GM12878 (cell line): ENCODE results near the gene RCAN1. TPM values are rescaled to one million over a fixed set of nuclear protein-coding genes. Genes with fewer than 3 reads are reported as not detected.
"Not testable (repeated sequence)": the region's sequence is repeated elsewhere in the genome, so short reads cannot be mapped to it uniquely, and the experiment has no call there.

Experiments used
- ATAC-seq: fragments of 200-7000 bp; cut with Tn5 transposase; 3 replicates; pipeline ENCODE4 v1.9.1; 2020; ENCODE audit warnings: mild to moderate bottlenecking, moderate library complexity
- BruUV-seq: library from RNA; stranded (reverse); fragments of 400-500 nt; replicated peaks from 2 replicates; lab custom pipeline; 2021; lab: Mats Ljungman, UMichigan
- CTCF ChIA-PET: fragments of 300-600 bp; sonication (Branson Sonifier 250); formaldehyde crosslinking; extraction: SDS; loops from one replicate; lab custom pipeline; 2021; ENCODE audit warnings: inconsistent platforms; lab: Yijun Ruan, JAX
- POLR2A ChIA-PET: fragments of 350-600 bp; formaldehyde crosslinking; extraction: SDS; loops from one replicate; lab custom pipeline; 2021; ENCODE audit warnings: inconsistent platforms; lab: Charles Lee
- RAD21 ChIA-PET: fragments of 300-600 bp; sonication (Branson Sonifier 250); formaldehyde crosslinking; loops from one replicate; lab custom pipeline; 2023; ENCODE audit warnings: antibody characterized with exemption; ENCODE audit not compliant: unreplicated experiment; lab: Charles Lee
- SMC1A ChIA-PET: fragments of 300-600 bp; sonication (Branson Sonifier 250); formaldehyde crosslinking; loops from one replicate; lab custom pipeline; 2023; ENCODE audit not compliant: unreplicated experiment, uncharacterized antibody; lab: Charles Lee
- DNase-seq: peaks from one replicate; pipeline ENCODE4 v3.0.0-alpha.2; 2011; ENCODE audit warnings: low read depth, low spot score
- FAIRE-seq: peaks from 3 replicates; lab custom pipeline; 2011; peaks lifted over from hg19 to GRCh38; lab: Jason Lieb, UNC
- H2AFZ ChIP-seq: 2 replicates; pipeline ENCODE4 v1.6.0; 2011; ENCODE audit warnings: low read depth, low read length, control low read depth; ENCODE audit not compliant: control insufficient read depth
- H3K27ac ChIP-seq: 2 replicates; pipeline ENCODE4 v1.5.1; 2011; ENCODE audit warnings: control low read depth; ENCODE audit not compliant: control insufficient read depth, insufficient read depth
- H3K27me3 ChIP-seq, 2 experiments: replicated peaks in 1 of 2; 2 replicates each; pipeline versions ENCODE4 v1.6.0 to v1.6.1; 2011; ENCODE audit warnings: low read length in 1 of 2; ENCODE audit not compliant: control insufficient read depth in 2 of 2, insufficient read depth in 2 of 2
- H3K36me3 ChIP-seq, 2 experiments: 2 replicates each; pipeline ENCODE4 v1.5.1; 2011; ENCODE audit warnings: low read length in 1 of 2; ENCODE audit not compliant: control insufficient read depth in 2 of 2, insufficient read depth in 2 of 2
- H3K4me1 ChIP-seq: 2 replicates; pipeline ENCODE4 v1.6.1; 2011; ENCODE audit warnings: mild to moderate bottlenecking, low read length, moderate library complexity, mixed read lengths; ENCODE audit not compliant: control insufficient read depth, insufficient read depth
- H3K4me2 ChIP-seq: 2 replicates; pipeline ENCODE4 v1.6.0; 2011; ENCODE audit warnings: control low read depth; ENCODE audit not compliant: control insufficient read depth, insufficient read depth
- H3K4me3 ChIP-seq: fragments of 200-600 bp; sonication (generic); 2 replicates; pipeline ENCODE4 v1.5.1; 2016
- H3K79me2 ChIP-seq: 2 replicates; pipeline ENCODE4 v1.6.0; 2011; ENCODE audit warnings: low read length; ENCODE audit not compliant: control insufficient read depth, insufficient read depth
- H3K9ac ChIP-seq: 2 replicates; pipeline ENCODE4 v1.8.0; 2011; ENCODE audit warnings: low read length, control low read depth, mixed read lengths; ENCODE audit not compliant: control insufficient read depth, insufficient read depth
- H3K9me3 ChIP-seq: replicated peaks from 3 replicates; pipeline ENCODE4 v1.5.1; 2011; ENCODE audit warnings: mild to moderate bottlenecking, low read length; ENCODE audit not compliant: control insufficient read depth, insufficient read depth
- H4K20me1 ChIP-seq: 2 replicates; pipeline ENCODE4 v1.6.0; 2011; ENCODE audit not compliant: control insufficient read depth, insufficient read depth
- CREM ChIP-seq: IDR thresholded peaks from 2 replicates; pipeline ENCODE4 v1.6.1; 2014; ENCODE audit warnings: antibody characterized with exemption, low read depth
- E2F4 ChIP-seq: IDR thresholded peaks from 2 replicates; pipeline ENCODE4 v1.6.1; 2012; ENCODE audit warnings: low read depth, low read length, improper control_type of control experiment
- E4F1 ChIP-seq: fragments of 450-650 bp; IDR thresholded peaks from 2 replicates; pipeline ENCODE4 v1.6.1; 2018; ENCODE audit warnings: borderline replicate concordance, mild to moderate bottlenecking; ENCODE audit not compliant: partially characterized antibody
- EZH2 ChIP-seq: IDR thresholded peaks from 2 replicates; pipeline ENCODE4 v1.6.1; 2012; ENCODE audit warnings: low read depth, mild to moderate bottlenecking, control low read depth, inconsistent platforms, low read length, borderline replicate concordance; ENCODE audit not compliant: control insufficient read depth
- KLF5 ChIP-seq: fragments of 450-650 bp; IDR thresholded peaks from 2 replicates; pipeline ENCODE4 v1.6.1; 2014; ENCODE audit warnings: mild to moderate bottlenecking; ENCODE audit not compliant: partially characterized antibody
- PBX3 ChIP-seq: IDR thresholded peaks from 2 replicates; pipeline ENCODE4 v1.6.1; 2011; ENCODE audit warnings: mild to moderate bottlenecking, low read depth, low read length, moderate library complexity; ENCODE audit not compliant: insufficient replicate concordance
- POLR2AphosphoS2 ChIP-seq: IDR thresholded peaks from 2 replicates; pipeline ENCODE4 v1.6.1; 2011; ENCODE audit warnings: low read depth, mild to moderate bottlenecking, low read length, improper control_type of control experiment, moderate library complexity
- RCOR1 ChIP-seq: conservative IDR thresholded peaks from 2 replicates; pipeline ENCODE4 v1.6.1; 2012; ENCODE audit warnings: low read depth, low read length, improper control_type of control experiment
- RFX5 ChIP-seq: IDR thresholded peaks from 2 replicates; pipeline ENCODE4 v1.6.1; 2011; ENCODE audit warnings: low read depth, low read length, improper control_type of control experiment
- SIN3A ChIP-seq: IDR thresholded peaks from 2 replicates; pipeline ENCODE4 v1.6.1; 2012; ENCODE audit warnings: low read depth, low read length, improper control_type of control experiment
- SMC3 ChIP-seq: IDR thresholded peaks from 2 replicates; pipeline ENCODE4 v1.6.1; 2011; ENCODE audit warnings: low read length, improper control_type of control experiment, borderline replicate concordance
- TCF7 ChIP-seq: IDR thresholded peaks from 2 replicates; pipeline ENCODE4 v1.6.1; 2014; ENCODE audit warnings: antibody characterized with exemption, borderline replicate concordance
- ZNF207 ChIP-seq: fragments of 450-650 bp; IDR thresholded peaks from 2 replicates; pipeline ENCODE4 v1.6.1; 2014; ENCODE audit warnings: antibody characterized with exemption, mild to moderate bottlenecking, borderline replicate concordance
- ZNF217 ChIP-seq: fragments of 450-650 bp; IDR thresholded peaks from 2 replicates; pipeline ENCODE4 v1.6.1; 2017; ENCODE audit warnings: antibody characterized with exemption, mild to moderate bottlenecking
- WGBS: methylation state at CpG from one replicate; pipeline ENCODE4 v1.1.6; 2016; ENCODE audit warnings: low lambda C conversion rate; ENCODE audit not compliant: insufficient replicate concordance, insufficient coverage; ENCODE audit errors: missing lambda C conversion rate; 5-methylcytosine and 5-hydroxymethylcytosine counted together
- in situ Hi-C: fragments of 300-500 bp; cut with MboI; formaldehyde crosslinking; loops from 9 replicates; pipeline ENCODE4 v1.14.3; 2018; ENCODE audit warnings: mixed read lengths
- intact Hi-C: fragments of 100-400 bp; cut with micrococcal nuclease; formaldehyde crosslinking; loops from one replicate; pipeline ENCODE4 v1.14.2; 2022; ENCODE audit not compliant: unreplicated experiment
- polyA plus RNA-seq, 11 experiments: library from polyadenylated mRNA; depleted of rRNA in 4 of 11; unstranded in 6 of 11; stranded (reverse) in 5 of 11; fragments of >200 nt; fragmentation: Nextera tagmentation in 4 of 11; fragmentation: Illumina TruSeq in 1 of 11; extraction: Ambion mirVana in 4 of 11; extraction: Trizol in 1 of 11; gene quantifications; 1 replicate in 1 of 11; 2 replicates in 10 of 11; pipeline versions ENCODE4 v1.2.1 to v1.2.3, GENCODE V29; 2011 to 2016; ENCODE audit warnings: inconsistent platforms in 2 of 11, missing spikeins in 2 of 11, low read depth in 1 of 11
- total RNA-seq, 4 experiments: library from RNA; depleted of rRNA in 3 of 4; stranded (reverse); fragments of >200 nt in 3 of 4; fragmentation: Illumina TruSeq in 1 of 4; extraction: Trizol in 1 of 4; gene quantifications; 2 replicates each; pipeline versions ENCODE4 v1.2.1 to v1.2.3, GENCODE V29; 2013 to 2021

RCAN1 gene
- total and polyA plus RNA-seq, 10 of the 15 experiments (the other 5 are each of a cell fraction or from before 2014, with no cell fraction given), result 2.8 to 12.9 (median 10.5) TPM

- H3K27ac ChIP-seq, result no peak overlapping the region
- no peaks in the 10 kb centered on the region for H4K20me1 ChIP-seq
- no peak for FAIRE-seq
- no peaks in the 10 kb centered on the region for H3K9me3 ChIP-seq
- TF ChIP-seq PBX3, result no peak
- no peak for TF ChIP-seq TCF7
- TF ChIP-seq ZNF217, result no peak
- TF ChIP-seq E4F1, result no peak
- TF ChIP-seq POLR2AphosphoS2, result no peak
- TF ChIP-seq RCOR1, result no peak
- TF ChIP-seq EZH2, result no peak
- TF ChIP-seq E2F4, result no peak
- no peak for TF ChIP-seq ZNF207
- TF ChIP-seq SMC3, result no peak
- TF ChIP-seq KLF5, result no peak
- no peak for TF ChIP-seq RFX5
- no peak for TF ChIP-seq CREM
- no peak for TF ChIP-seq SIN3A
- no TSS peak for BruUV-seq
- ChIA-PET POLR2A (no interaction called here), RAD21 (no interaction called here), SMC1A (no interaction called here), CTCF (interaction anchor here (1.3 to 1.4 kb wide), 2 partner anchors 24 to 26 kb away, joined by 3 to 4 read pairs; no protein-coding TSS in a partner anchor)
- H3K4me3 ChIP-seq, result no peak overlapping the region
- no peaks in the 10 kb centered on the region for H3K27me3 ChIP-seq
- H2AFZ ChIP-seq, result no peak overlapping the region
- ATAC-seq, result no peak
- no peaks in the 10 kb centered on the region for H3K4me1 ChIP-seq
- in situ Hi-C loops (no loop called here), intact Hi-C loops (no loop called here)
- no peaks in the 10 kb centered on the region for H3K36me3 ChIP-seq
- no peak overlapping the region for H3K9ac ChIP-seq
- no peaks in the 10 kb centered on the region for H3K79me2 ChIP-seq
- 80% methylated on average over 7 of the region's 7 CpGs for WGBS
- H3K4me2 ChIP-seq, result no peak overlapping the region
- no peak for DNase-seq
Observed at GRCh38 chr21:34606051-34606450, 8.9 kb downstream of the RCAN1 start.

GRCh38 chr21:34604956-34605355, 10.0 kb downstream of the RCAN1 start:
- H3K9me3 ChIP-seq, ATAC-seq, H3K4me2 ChIP-seq, H3K36me3 ChIP-seq, intact Hi-C loops, H3K4me3 ChIP-seq, in situ Hi-C loops, H3K9ac ChIP-seq, H3K27me3 ChIP-seq, H2AFZ ChIP-seq, POLR2A ChIA-PET, FAIRE-seq, DNase-seq, BruUV-seq, H3K27ac ChIP-seq, H3K79me2 ChIP-seq, H4K20me1 ChIP-seq, H3K4me1 ChIP-seq: not testable (repeated sequence)
- WGBS, result 98% methylated on average over 5 of the region's 5 CpGs
- ChIA-PET SMC1A (interaction anchor here (3.2 kb wide), 1 partner anchor 94 kb away, joined by 47 read pairs; the partner anchor contains the start of gene KCNE1), RAD21 (interaction anchor here (1.5 kb wide), 1 partner anchor 13 kb away, joined by 3 read pairs; no protein-coding TSS in a partner anchor), CTCF (interaction anchor here (1.3 to 6.1 kb wide), 3 partner anchors 23 to 93 kb away, joined by 3 to 216 read pairs (median 23); partner anchors contain the start of gene KCNE1)
